Epithelial cell of esophagus (primary cell): ENCODE data around the gene GPER1.

Source experiments
- DNase-seq: peaks from one replicate; pipeline ENCODE4 v3.0.0; 2010; ENCODE audit warnings: low read depth
- H3K4me3 ChIP-seq: 2 replicates; pipeline ENCODE4 v1.5.1; 2011; ENCODE audit warnings: mild to moderate bottlenecking, low read length, control low read depth
- TF ChIP-seq, protein P1 (sequence below): IDR thresholded peaks from 2 replicates; pipeline ENCODE4 v1.5.1; 2011; ENCODE audit warnings: low read depth, mild to moderate bottlenecking, low read length, control low read depth, inconsistent platforms; ENCODE audit not compliant: insufficient read depth; ENCODE audit errors: missing control alignments

The GPER1 gene

DNA sequence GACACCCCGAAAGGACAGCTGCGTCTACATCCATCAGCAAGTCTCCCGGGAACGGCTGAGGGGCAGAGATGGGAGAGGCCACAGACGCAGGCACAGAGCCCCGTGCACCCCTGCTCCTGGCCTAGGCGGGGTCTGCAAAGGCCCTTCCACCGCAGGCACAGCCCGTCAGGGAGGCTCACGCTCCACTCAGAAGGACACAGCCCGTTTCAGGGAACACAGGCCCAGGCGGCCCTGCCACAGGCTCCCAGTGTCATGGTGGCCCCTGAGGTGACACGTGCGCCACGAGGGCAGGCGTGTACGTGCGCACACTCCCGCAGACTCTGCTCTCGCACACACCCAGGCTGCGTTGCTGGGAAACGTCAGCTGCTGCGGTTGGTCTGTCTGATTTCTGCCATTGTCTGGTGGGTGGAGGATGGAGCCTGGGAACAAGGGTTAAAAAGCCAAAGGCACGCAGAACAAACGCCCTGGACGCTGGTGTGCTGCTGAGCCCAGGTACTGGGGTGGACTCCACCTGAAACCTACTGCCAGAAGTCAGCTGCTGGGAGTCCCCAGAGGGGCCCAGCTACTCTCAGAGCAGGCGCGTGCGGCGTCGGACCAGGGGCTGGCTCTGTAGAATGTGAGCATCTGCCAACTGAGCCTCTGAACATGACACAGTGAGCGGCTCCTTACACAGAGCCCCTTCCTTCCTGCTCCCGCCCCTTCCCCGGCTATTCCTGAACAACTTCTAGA lies 13.1 kb downstream of the GPER1 start:
- TF ChIP-seq, protein P1, sequence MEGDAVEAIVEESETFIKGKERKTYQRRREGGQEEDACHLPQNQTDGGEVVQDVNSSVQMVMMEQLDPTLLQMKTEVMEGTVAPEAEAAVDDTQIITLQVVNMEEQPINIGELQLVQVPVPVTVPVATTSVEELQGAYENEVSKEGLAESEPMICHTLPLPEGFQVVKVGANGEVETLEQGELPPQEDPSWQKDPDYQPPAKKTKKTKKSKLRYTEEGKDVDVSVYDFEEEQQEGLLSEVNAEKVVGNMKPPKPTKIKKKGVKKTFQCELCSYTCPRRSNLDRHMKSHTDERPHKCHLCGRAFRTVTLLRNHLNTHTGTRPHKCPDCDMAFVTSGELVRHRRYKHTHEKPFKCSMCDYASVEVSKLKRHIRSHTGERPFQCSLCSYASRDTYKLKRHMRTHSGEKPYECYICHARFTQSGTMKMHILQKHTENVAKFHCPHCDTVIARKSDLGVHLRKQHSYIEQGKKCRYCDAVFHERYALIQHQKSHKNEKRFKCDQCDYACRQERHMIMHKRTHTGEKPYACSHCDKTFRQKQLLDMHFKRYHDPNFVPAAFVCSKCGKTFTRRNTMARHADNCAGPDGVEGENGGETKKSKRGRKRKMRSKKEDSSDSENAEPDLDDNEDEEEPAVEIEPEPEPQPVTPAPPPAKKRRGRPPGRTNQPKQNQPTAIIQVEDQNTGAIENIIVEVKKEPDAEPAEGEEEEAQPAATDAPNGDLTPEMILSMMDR = no peak
- H3K4me3 ChIP-seq = no peak overlapping the region
- no peak for DNase-seq

DNA sequence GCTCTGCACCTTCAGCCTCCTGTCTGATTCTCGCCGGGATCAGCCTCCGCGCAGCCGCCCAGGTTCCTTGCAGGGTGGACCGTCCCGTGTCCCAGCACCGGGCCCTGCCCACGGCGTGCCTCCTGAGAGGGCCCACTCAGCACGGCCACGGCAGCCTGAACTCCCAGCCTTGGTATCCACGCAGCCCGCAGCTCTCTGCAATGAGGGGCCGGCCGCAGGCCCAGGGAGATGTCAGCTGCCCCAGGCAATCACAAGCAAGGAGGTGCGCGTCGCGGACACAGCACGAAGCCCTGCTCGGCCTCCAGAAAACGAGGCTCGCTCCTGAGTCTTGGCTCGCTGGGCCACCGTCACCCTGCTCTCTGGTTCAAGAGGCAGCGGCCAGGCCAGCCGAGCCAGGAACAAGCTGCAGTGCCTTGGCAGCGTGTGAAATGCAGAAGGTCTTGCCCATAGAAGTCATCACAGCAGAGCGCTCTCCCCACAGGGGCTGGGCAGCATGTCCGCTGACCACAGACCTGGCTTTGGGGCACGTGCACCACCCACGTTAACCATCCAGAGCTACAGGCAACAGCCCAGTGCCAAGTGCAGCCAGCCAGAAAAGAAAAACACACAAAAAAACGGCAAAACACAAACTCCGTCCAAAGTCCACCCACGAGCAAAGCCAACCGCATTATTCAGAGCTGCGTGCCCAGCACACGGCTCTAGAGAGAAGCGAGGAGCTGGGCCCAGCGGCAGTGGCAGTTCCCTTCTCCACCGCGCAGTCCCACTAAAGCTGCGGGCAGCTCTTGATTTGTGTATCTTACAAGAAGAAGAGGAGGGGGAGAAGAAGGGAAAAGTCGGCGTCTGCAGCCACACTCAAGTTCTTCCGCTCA lies 13.9 kb downstream of the GPER1 start:
- TF ChIP-seq, protein P1 = no peak
- no peak overlapping the region for H3K4me3 ChIP-seq
- no peak for DNase-seq

DNA sequence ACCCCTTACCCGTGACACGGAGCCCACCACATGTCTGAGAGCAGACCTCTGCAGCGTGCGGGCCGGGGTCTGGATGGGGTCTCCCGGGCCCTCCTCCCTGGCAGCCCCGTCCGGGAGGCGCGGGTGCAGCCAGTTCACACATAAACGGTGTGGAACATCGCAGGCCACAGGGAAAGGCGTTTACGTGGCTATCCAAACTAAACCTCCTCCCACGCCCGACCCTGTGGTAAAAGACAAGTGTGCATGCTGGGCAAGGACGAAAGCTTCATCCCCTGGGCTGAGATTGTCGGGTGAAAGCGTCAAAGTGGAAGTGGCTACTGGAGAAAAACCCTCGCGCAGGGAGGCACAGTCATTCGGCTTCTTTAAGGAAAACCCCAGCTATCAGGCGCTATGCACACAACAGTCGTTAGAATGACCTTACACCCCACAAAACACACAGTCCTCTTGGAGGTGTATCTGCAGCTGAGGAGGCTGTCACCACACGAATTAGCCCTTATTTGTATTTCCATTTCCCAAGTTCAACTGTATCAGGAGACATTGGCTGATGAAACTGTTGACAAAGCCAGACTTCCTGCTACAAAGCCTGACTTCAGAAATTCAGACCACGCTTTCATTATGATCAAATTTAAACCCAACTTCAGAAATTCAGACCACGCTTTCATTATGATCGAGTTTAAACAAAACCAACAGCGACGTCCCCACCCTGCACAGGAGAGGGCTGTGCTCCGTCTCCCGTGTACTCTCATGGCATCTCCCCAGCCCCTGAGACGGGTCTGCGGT lies 15.3 kb downstream of the GPER1 start:
- DNase-seq = no peak
- TF ChIP-seq, protein P1 = no peak
- H3K4me3 ChIP-seq = no peak overlapping the region

DNA sequence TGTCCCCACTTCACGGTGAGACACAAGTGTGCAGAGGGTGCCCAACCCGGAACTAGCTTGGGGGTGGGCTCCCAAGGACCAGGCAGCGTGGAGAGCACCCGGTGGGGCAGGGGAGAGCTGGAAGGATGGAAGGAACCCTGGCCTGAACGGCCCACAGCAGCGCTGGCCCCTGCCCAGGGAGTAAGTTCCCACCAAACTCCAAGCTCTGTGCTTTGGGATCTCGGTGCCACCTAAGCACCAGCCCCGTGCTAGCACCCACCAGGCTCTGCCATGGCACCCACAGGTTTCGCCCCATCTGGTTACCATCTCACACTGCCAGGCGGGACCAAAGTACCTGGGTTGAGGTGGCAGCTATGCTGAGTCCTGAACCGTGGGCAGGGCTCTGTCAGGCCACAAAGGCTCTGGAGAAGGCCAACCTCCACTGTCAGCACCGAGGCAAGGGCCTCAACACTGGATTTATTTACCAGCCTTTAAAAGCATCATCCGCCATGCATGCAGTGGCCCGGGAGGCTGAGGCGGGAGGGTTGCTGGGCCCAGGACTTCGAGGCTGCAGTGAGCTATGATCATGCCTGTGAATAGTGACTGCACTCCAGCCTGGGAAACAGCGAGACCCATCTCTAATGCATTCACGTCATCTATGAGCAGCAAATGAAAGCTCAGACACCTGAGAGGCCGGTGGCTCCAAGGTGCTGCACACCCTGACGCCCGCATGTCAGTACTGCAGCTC lies 16.0 kb downstream of the GPER1 start:
- TF ChIP-seq, protein P1 = no peak
- no peak overlapping the region for H3K4me3 ChIP-seq
- DNase-seq = no peak

DNA sequence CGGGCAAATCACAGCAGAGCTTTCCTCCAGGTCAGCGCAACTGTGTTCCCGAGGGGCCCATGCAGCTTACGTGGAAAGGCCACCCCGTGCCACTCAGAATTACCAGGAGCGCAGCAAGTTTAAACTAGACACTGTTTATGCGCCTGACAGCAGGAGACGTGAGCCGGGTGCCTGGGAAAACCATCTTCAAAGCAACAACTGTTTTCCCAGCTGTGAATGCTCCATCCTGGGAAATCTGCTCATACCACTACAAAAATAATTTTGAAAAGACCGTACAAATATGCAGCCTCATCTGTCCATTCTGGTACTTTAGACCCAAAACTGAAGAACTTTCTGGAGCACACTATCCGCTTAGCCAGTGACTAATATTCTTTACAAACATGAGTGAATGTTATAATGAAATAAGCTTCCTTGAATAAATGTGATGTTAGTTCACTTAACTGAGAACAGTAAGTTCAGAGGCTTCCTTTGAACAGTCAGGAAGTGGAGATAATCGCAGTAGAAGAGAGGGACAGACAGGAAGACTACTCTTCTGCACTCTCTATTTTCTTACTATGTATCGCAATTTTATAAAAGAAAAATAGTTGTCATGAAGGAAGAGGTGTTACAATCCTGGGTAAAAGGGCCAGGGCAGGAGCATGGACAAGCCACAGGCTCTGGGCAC lies 16.7 kb downstream of the GPER1 start:
- H3K4me3 ChIP-seq = no peak overlapping the region
- TF ChIP-seq, protein P1 = no peak
- DNase-seq = no peak

DNA sequence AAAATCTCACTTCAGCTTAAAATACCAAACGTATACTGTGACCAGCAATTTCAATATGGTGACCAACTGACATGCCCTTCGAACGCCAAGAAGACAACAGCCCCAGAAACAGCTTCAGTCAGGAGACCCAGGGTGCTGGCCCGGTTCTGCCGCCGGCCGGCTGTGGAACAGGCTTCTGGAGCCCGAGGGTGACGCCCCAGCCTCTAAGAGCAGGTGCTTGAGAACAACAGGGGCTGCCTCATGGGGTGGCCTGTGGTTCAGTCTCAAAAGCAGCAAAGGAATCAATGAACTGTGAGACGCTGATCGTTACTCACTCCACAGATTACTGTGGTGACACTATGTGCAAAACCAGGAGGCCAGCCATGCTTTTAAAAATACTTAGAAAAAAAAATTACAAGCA lies 17.3 kb downstream of the GPER1 start:
- TF ChIP-seq, protein P1 = no peak
- H3K4me3 ChIP-seq = no peak overlapping the region
- no peak for DNase-seq
